HTERT RPE-1 (cell line): ENCODE results near the gene MFSD11.
"Not testable (repeated sequence)": the region's sequence is repeated elsewhere in the genome, so short reads cannot be mapped to it uniquely, and the experiment has no call there.

Source experiments
- in situ Hi-C: fragments of 300-500 bp; cut with MboI; formaldehyde crosslinking; loops from 4 replicates; pipeline ENCODE4 v1.14.3; 2020; ENCODE audit warnings: low sequenced_read_pairs

MFSD11 gene

DNA sequence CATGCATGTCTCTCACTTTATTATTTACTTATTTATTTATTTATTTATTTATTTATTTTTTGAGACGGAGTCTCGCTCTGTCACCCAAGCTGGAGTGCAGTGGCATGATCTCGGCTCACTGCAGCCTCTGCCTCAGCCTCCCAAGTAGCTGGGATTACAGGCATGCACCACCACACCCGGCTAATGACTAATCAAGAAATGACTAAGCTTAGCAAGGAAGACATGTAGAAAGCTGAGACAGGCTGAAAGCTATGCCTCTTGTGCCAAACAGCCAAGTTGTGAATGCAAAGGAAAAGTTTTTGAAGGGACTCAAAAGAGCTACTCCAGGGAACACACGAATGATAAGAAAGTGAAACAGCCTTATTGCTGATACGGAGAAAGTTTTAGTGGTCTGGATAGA, 7.9 kb downstream of the MFSD11 start:
- in situ Hi-C loops = not testable (repeated sequence)

- in situ Hi-C loops = no loop called here
Observed at GRCh38 chr17:76747716-76748363, 9.9 kb downstream of the MFSD11 start.

DNA sequence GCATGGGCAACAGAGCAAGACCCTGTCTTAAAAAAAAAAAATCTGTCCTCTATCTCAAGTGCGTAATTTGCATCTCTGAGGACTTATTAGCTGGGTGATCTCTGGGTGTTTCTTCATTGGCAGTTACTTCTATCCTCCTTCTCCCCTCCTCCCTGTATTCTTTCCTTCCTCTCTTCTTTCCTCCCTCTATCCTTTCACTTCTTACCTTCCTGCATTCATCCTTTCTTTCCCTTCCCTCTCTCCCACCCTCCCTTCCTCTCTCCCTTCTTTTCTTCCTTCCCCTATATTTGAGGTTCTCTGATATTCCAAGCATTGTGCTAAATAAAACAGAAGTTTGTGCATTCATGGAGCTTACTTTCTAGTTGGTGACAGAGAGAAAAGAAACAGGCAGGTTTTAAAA, 10.7 kb downstream of the MFSD11 start:
- in situ Hi-C loops = no loop called here

- in situ Hi-C loops = no loop called here
Observed at GRCh38 chr17:76751416-76751993, 13.6 kb downstream of the MFSD11 start.

GRCh38 chr17:76752006-76752405, 14.1 kb downstream of the MFSD11 start:
- in situ Hi-C loops = no loop called here

DNA sequence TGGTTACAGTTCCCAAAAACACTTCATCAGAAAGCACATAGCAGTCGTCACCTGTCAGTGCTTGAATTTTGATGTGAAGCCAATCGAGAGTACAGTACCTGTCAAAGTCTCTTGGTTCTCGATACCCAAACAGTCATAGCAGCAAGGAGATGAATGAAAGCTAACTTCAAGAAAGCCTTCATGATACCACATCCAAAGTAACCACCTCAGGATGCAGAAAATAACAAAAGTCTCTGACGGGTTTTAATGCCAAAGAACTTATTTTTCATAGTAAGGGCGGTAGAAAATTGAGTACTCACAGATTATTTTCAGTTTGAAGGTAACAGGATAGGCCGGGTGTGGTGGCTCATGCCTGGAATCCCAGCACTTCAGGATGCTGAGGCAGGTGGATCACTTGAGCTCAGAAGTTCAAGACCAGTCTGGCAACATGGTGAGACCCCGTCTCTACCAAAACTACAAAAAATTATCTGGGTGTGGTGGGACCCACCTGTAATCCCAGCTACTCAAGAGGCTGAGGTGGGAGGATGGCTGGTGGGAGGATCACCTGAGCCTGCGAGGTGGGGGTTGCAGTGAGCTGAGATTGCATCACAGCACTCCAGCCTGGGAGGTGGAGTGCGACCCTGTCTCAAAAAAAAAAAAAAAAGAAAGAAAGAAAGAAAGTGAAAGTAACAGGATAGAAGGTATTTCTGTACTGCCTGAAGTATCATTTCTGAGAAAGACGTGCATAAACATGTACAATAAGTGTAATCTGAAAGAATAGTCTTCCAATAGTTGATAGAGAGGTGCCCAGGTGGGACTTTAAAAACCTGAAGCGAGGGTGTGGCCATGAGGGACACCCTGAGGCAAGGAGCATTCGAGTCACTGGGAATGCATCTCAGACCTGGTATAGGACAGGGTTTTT, 15.4 kb downstream of the MFSD11 start:
- in situ Hi-C loops = no loop called here

- in situ Hi-C loops = no loop called here
Observed at GRCh38 chr17:76755285-76755684, 17.4 kb downstream of the MFSD11 start.

GRCh38 chr17:76757256-76757655, 19.3 kb downstream of the MFSD11 start:
- in situ Hi-C loops = no loop called here

DNA sequence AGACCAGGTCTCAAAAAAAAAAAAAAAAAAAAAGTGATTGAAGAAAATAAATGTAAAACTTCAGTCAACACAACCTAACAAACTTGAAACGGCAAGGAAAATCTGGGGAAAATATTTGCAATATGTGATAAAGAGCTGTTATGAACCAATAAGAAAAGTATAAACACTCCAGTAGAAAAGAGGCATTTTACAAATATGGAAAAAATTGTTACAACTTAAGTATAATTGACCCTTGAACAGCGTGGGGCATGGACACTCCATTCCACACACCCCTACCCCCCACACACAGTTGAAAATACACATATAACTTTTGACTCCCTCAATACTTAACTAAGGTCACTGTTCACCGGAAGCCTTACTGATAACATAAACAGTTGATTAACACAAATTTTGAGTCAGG, 20.7 kb downstream of the MFSD11 start:
- in situ Hi-C loops = no loop called here

DNA sequence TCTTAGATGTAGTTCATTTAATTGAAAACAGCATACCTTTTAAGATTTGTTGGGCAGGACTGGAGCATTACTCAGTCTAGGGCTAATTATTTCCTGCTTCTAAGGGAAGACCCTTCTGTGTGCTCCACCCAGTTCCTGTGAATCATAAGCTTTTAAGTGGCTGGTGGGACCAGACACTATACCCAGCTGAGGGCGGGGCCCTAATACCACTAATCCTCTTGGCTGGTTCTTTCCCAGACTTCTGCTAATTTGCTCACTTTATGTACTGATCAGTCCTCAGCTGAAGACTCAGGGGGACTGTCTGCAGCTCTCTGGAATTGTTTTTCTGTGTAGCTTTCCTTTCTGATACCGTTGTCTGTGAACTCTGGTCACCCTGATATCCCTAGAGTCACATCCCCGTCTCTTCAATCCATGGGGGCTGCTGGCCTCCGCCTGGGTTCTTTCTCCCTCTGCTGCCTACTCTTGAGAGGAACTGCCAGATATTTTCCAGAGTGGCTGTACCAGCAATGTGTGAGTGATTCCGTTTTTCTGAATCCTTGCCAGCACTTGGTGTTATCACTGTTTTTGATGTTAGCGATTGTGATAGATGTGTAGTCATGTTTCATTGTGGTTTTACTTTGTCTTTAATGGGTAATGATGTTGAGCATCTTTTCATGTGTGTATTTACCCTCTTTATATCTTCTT, 35.1 kb downstream of the MFSD11 start:
- in situ Hi-C loops = no loop called here

DNA sequence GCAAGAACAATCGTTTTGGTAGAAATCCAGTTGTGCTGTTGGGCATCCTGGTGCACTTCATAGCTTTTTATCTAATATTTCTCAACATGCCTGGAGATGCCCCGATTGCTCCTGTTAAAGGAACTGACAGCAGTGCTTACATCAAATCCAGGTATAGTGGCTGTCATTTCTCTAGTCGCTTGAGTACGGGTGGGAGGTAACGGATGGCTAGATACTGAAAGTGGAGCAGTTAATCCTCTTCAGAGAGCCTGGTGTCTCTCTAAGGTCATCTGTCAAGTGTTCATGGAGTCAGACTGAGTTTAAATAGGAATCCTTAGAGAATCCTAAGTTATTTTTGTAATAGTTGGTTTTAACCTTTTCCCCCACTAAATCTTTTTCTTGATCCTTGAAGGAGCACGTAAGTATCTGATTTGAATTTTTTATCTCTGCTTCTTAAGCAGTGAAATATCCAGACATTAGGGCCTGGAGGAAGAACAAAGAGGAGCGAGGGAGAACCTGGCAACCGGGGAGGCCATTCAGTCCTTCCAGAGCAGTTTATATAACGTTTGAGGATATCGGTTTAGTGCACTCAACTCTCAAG, 37.2 kb downstream of the MFSD11 start:
- in situ Hi-C loops = no loop called here

DNA sequence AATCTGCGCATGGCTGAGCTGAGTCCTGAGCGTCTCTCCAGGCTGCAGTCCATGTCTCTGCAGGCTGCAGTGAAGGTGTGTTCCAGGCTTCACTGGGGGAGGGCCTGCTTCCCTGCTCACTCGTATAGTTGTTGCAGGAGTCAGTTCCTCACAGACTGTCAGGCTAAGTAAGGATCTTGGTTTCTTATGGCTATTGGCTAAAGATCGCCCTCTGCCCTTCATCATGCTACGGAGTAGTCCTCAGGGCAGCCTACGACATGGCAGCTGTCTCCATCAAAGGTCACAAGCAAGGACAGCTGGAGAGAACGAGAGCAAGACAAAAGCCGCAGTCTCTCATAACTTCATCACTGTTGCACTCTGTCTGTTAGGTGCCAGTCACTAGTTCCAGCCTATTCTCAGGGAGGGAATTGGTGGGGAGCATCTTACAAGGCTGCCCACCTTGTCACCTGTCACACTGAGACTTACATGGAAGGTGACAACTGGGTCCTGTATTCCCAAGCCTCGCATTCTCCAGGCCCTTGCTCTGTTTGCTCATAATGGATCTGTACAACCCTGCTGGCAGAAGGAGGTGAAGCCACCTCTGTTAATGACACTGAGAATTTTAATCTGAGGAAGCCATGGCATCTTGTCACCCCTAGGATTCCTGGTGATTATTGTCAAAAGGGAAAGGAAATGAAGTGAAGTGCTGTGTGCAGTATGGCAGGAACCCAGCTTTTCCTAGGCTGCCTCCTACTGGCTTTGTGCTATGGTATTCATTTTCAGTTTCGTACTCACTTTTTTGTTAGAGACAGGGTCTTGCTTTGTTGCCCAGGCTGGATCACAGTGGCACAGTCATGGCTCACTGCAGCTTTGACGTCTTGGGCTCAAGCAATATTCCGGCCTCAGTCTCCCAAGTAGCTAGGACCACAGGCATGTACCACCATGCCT, 43.4 kb downstream of the MFSD11 start:
- in situ Hi-C loops = no loop called here

GRCh38 chr17:76783146-76783545, 45.2 kb downstream of the MFSD11 start:
- in situ Hi-C loops = no loop called here

GRCh38 chr17:76784926-76785325, 47.0 kb downstream of the MFSD11 start:
- in situ Hi-C loops = no loop called here

DNA sequence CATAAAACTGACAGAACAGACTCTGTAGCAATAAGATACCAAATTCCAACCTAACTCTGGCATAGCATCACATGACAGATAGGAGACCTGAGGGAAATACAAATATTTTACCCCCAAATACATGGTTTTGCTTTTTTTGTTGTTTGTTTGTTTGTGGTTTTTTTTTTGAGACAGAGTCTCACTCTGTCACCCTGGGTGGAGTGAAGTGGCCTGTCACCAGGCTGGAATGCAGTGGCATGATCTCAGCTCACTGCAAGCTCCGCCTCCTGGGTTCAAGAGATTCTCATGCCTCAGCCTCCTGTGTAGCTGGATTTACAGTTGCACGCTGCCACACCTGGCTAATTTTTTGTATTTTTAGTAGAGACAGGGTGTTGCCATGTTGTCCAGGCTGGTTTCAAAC, 49.9 kb downstream of the MFSD11 start:
- in situ Hi-C loops = not testable (repeated sequence)

- in situ Hi-C loops = no loop called here
Observed at GRCh38 chr17:76789235-76789788, 51.4 kb downstream of the MFSD11 start.

- in situ Hi-C loops = no loop called here
Observed at GRCh38 chr17:76791053-76791980, 53.4 kb downstream of the MFSD11 start.

GRCh38 chr17:76792348-76792747, 54.4 kb downstream of the MFSD11 start:
- in situ Hi-C loops = no loop called here

- in situ Hi-C loops = no loop called here
Observed at GRCh38 chr17:76793775-76794174, 55.9 kb downstream of the MFSD11 start.
